Measurements from ENCODE around the gene POFUT2.

GRCh38 chr21:45306453-45306831 is 18.7 kb upstream of the POFUT2 start:
- TF ChIP-seq GATA3 (IDR thresholded peaks at IDR 0.05; ENCODE audit: low read depth, low read length) (no peak), GATA2 (IDR thresholded peaks at IDR 0.05; ENCODE audit: low read depth, low read length) (no peak)
